NCI-H2196 treated with DMSO at 0.1 percent for 48 hours (cell line): ENCODE results near the gene LTB4R2.
"Not testable (repeated sequence)": the region's sequence is repeated elsewhere in the genome, so short reads cannot be mapped to it uniquely, and the experiment has no call there.

Experiments
- DNase-seq: peaks from one replicate; lab custom pipeline; 2025; ENCODE audit not compliant: unreplicated experiment; lab: John Stamatoyannopoulos, UW

The LTB4R2 gene

DNA sequence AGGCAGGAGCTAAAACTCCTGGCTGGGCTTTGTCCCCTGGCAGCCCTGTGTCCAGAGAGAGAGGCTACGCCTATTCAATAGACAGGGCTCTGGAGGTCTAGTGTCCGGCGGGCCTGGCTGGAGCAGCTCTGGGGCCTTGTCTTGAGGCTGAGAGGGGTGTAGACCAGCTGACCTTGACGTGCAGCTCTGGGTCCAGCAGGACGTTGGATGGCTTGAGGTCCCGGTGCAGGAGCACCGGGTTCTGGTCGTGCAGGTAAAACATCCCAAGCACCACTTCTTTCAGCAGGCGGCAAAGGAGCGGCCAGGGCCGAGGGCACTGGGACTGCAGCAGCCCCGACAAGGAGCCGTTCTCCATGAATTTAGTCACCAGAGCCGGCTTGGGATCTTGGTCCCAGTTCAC lies 28.9 kb downstream of the LTB4R2 start:
- DNase-seq: no peak

DNA sequence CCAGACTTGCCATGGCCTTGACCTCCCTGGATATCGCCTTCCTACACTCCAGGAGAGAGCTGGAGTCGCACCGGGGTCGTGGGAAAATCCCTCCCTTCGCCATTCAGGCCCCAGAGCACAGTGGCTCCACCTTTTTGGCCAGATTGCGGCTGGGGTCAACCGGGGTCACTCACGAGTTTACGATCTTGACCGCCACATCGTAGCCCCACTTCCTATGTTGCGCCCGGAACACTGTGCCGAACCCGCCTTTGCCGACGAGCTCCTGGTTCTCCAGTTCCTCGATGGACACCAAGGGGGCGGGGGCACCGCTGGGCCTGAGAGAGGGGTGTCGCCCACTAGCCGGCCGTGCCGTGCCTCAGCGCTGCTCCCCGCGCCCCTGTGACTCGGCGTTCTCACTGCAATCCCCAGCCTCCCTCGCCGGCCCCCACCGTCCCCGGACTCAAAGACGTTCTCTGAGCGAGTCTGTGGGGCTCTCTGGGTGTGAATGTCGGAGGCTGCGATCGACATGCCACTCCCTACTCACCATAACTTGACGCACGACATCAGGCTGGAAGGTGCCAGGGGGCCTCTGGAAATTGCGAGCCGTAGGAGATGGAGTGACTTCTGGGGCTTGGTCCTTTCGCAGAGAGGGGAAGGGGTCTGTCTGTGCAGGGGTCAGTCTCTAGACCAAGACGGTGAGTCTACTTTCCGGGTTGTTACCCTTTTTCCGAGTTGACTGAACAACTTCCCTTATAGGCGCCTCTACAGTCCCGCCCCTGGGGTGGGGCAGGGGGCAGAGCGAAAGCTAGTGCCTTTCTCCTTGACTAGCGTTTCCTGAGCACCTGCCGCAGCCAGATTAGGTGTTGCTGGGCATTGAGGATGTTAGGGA lies 29.6 kb downstream of the LTB4R2 start, which contains the start of gene RIPK3:
Gene RIPK3 (minus strand): TSS at position 708 of the 868 bp plus-strand sequence. CDS start 165 bp downstream, at position 543.
- no peak for DNase-seq

DNA sequence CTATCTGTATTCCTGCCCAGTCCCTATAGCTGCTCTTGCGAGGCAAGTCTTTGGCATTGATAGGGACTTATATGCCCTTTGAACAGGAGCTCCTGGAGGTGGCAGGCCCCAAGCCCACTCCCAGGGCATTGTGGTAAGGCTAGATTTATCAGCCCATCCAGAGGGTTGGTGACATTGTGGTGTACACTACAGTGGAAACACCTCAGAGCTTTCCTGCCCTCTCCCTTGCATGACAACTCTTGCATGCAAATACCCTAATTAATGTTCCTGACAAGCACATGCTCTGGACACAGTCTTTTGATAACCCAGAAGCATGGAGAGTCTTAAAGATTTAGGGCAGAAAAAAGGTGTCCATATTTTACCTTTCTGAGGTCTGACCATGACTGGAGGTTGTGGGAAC lies 30.7 kb downstream of the LTB4R2 start:
- DNase-seq: no peak

DNA sequence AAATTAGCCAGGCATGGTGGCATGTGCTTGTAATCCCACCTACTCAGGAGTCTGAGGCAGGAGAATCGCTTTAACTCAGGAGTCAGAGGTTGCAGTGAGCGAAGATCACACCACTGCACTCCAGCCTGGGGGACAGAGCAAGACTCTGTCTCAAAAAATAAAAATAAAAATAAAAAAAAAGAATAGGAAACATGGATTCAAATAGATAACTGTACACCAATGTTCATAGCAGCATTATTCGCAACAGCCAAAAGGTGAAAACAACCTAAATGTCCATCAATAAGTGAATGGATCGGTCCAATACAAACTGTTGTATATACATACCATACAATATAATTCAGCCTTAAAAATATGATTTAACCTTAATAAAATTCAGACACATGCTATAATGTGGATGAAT lies 32.9 kb downstream of the LTB4R2 start:
- no peak for DNase-seq

DNA sequence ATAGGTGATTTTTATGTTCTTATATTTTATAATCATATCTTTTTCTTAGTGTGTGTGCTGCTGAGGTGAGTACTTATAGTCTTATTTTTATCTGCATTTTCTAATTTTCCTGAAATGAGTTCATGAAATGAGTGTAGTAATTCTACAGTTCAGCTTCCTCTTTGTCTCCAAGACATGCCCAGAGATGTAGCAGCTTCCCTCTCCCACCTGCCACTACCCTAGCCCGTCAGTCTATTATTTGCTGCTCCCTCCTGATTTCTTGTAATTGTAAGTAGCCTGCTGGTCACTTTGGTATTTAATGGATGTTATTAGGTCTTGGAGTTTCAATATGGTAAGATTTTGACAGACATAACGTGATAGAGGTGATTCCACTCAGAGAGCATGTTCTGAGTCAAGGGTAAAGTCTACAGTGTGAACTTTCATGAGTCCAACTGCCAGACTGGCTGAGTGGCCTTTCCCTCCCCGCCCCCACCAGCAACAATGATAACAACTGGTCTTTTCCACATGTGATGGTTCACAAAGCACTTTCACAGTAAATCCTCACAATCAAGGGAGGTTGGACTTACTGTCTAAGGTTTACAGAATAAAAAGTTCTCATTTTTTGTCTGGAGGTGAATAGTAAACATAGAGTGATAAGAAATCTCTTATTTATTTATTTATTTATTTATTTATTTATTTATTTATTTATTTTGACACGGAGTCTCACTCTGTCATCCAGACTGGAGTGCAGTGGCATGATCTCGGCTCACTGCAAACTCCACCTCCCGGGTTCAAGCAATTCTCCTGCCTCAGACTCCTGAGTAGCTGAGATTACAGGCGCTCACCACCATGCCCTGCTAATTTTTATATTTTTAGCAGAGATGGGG lies 34.1 kb downstream of the LTB4R2 start:
- no peak for DNase-seq

DNA sequence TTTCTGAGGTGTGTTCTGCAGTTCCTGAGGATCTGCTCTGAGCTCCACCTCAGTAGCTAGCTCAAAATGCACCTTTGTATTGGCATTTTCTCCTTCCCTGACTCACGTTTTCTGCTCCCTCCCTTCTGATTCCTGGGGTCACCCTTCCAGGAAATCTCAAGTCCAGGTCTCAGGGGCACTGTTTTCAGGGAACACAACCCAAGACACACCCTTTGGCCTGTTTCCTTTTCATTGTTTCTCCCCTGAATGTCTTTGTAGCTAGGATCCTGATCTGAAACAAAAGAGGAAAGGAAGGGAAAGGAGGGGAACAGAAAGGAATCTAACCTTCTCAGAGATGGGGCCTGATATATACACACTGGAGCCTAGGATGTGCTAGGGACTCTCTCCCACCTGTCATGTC lies 37.2 kb downstream of the LTB4R2 start:
- no peak for DNase-seq

DNA sequence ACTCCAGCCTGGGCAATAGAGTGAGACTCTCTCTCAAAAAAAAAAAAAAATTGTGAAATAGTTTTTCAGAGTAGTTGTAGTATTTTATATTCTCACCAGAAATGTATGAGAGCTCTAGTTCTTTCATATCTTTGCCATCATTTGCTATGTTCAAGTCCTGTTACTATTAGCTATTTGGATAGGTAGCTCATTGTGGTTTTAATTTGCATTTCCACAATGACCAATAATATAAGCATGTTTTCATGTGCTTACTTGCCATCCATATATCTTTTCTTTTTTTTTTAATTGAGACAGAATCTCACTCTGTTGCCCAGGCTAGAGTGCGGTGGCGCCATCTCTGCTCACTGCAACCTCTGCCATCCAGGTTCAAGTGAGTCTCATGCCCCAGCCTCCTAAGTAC lies 38.2 kb downstream of the LTB4R2 start:
- no peak for DNase-seq

DNA sequence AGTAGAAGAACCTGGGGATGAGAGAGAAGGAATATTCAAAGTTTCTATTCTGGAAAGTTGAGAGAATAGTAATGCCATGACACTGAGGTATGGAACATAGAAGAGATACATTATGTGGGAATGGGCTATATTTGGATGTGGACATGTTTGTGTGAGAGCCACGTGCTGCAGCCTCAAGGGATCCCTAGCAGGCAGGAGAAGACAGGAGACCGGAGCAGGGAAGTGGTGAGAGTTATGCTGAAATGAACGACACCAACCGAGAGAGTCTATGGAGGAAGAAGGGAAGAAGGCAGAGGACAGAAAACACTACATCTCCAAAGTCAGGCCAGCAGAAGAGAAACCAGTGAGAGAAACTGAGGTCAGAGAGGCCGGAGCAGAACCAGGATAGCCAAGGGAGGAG lies 39.8 kb downstream of the LTB4R2 start:
- no peak for DNase-seq

DNA sequence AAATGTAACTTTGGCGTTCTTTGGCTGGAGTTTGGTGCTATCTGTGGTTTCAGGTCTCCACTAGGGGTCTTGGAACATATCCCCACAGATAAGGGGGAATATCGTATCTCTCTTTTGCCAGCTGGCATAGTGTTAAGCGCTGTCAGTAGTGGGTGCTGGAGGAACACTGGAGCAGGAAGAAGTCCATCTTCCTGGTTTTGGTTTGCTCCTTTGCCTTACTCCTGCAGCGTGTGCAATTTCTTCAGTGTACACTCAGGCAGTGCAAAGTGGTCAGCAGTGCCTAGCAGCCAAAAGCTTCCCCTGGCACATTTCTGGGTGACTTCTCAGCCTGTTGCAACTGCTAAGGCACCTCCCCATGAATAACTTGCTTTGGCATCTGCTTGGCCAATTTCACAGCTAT lies 41.6 kb downstream of the LTB4R2 start:
- DNase-seq: no peak

DNA sequence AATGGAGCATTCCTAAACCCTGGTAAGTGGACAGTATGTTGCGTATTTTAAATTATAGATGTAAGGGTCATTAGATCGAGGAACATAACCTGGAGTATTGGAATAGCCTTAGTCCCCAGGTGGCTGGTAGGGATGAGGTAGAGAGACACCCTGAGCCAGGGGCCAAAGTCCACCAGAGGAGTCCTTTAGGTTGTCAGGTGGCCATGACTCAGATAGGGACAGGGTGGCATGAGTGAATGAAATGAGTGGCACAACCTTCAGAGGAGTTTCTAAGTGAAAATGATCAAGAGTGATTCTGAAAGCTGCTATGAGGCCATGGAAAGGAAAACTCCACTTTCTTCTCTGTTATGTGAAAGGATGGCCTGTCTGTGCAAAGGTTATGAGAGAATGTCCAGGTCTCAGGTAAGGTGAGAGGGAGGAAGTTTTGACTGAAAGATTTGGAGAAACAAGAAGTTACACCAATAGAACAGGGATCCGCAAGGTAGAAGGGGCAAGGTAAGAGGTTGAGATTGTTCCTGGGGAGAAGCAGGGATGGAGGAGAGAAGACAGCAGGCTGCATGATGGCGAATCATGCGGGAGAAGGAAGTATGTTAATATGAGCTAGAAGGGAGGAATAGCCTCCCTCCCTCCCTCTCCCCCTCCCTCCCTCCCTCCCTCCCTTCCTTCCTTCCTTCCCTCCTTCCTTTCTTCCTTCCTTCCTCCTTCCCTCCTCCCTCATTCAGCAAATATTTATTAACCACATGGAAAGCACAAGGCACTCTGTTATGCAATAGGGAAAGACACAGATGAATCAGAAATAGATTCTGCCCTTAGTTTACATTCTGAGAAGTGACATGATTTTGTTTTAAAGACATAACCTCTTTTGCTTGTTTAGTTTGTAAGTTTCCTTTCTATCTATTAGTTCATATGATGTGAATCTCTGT lies 43.9 kb downstream of the LTB4R2 start:
- DNase-seq: no peak

DNA sequence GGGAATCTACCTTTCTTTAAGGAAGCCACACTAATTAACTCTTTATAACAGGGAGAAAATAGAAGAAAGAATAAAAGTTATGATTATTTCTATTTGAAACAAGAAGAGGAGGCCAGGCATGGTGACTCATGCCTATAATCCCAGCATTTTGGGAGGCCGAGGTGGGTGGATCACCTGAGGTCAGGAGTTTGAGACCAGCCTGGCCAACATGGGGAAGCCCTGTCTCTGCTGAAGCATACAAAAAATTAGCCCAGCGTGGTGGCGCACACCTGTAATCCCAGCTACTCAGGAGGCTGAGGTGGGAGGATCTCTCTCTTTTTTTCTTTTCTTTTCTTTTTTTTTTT lies 44.5 kb downstream of the LTB4R2 start:
- not testable (repeated sequence) for DNase-seq

DNA sequence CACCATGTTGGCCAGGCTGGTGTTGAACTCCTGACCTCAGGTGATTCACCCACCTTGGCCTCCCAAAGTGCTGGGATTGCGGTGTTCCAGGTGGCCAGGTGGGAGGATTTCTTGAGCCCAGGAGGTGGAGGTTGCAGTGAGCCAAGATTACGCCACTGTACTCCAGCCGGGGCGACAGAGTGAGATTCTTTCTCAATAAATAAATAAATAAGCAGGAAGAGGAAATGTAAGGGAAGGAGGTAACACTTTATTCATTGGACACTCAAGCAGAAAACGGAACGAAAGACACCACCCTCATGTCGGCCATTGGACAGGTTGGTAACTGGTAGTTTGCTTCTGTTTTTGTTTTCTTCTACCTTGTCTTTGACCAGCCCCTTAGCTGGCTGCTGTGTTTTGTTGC lies 45.1 kb downstream of the LTB4R2 start:
- DNase-seq: no peak

DNA sequence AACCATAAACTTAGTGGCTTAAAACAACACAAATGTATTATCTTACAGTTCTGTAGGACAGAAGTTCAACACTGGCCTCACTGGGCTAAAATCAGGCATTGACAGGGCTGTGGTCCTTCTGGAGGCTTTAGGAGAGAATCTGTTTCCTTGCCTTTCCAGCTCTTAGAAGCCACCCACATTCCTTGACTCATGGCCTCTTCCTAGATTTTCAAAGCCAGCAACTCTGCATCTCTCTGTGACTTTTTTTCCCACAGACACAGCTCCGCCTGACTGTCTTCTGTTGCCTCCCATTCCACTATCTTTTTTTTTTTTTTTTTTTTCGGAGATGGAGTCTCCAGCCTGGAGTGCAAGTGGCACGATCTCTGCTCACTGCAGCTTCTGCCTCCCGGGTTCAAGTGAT lies 46.3 kb downstream of the LTB4R2 start:
- no peak for DNase-seq

DNA sequence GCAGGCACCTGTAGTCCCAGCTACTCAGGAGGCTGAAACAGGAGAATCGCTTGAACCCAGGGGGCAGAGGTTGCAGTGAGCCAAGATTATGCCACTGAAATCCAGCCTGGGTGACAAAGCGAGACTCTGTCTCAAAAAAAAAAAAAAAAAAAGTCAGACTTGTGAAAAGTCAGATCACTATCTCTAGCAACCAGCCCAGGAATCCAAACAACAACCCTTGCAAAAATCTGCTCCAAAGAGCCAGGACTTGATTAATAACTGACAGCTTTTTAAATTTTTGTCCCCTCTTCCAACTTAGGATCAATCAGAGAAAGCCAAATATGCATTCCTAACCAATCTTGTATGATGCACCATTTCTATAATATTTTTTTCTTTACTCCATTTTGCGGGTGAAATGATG lies 50.3 kb downstream of the LTB4R2 start:
- no peak for DNase-seq

DNA sequence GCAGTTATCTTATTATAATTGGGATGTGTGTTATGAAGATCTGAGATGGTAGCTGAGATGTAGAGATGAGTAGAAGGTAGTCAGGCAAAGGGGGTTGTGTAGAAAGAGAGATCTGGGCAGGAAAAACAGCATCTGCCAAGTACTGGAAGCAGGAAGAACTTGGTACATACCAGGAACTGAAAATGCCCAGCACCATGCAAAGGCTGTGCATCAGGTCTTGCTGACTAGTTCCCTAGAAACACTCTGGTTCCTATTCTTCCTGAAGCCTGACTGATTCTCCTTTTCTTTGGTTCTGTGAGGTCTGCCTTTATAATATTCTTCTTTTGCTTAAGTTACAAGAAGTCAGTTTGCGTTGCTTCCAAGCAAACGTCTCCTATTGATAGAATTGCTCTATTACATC lies 51.4 kb downstream of the LTB4R2 start:
- DNase-seq: no peak
